Measurements from ENCODE around the gene TUT4. TPM values are rescaled to one million over a fixed set of nuclear protein-coding genes. Genes with fewer than 3 reads are reported as not detected.

Gene TUT4
- total RNA-seq, 1 experiment from 2014 or later = 37.4 TPM

GRCh38 chr1:52542085-52542688, 10.7 kb downstream of the TUT4 start:
- no peak overlapping the region for H2AFZ ChIP-seq (ENCODE audit: low read length)
- no TSS peak for BruUV-seq (replicated peaks)
- intact Hi-C loops (cut with micrococcal nuclease) = no loop called here
- H3K9me2 ChIP-seq (replicated peaks; ENCODE audit: low read length) = no peaks in the 10 kb centered on the region
- ChIA-PET POLR2A (ENCODE audit: unreplicated experiment) (no interaction called here), CTCF (no interaction called here)
- H3F3A ChIP-seq (ENCODE audit: low read length, unreplicated experiment) = no peaks in the 10 kb centered on the region
- ATAC-seq (no peak), DNase-seq (no peak)
- no peak for TF ChIP-seq CTCF (conservative IDR thresholded peaks at IDR 0.05; ENCODE audit: low read depth, low read length)
- no peak for TF ChIP-seq EZH2phosphoT487 (IDR thresholded peaks at IDR 0.05; ENCODE audit: borderline replicate concordance, low read length)
- no peak for TF ChIP-seq EZH2 (IDR thresholded peaks at IDR 0.05; ENCODE audit: low read length, unreplicated experiment)
- no peak overlapping the region for H3K9ac ChIP-seq (ENCODE audit: low read length)
- H3K79me2 ChIP-seq (ENCODE audit: low read length) = peaks cover 96% of the 10 kb centered on the region
- no peaks in the 10 kb centered on the region for H3K4me1 ChIP-seq (ENCODE audit: insufficient read depth, low read length)
- no peaks in the 10 kb centered on the region for H3K27me3 ChIP-seq (ENCODE audit: low read length)
- H3K4me3 ChIP-seq (ENCODE audit: low read length) = no peak overlapping the region
- peaks cover 24% of the 10 kb centered on the region; the same call in 1 of the 2 replicates for H3K36me3 ChIP-seq (ENCODE audit: low read depth, low read length)
- H4K20me1 ChIP-seq (ENCODE audit: low read length) = peaks cover 6% of the 10 kb centered on the region; the same call in 1 of the 2 replicates
- H3K4me2 ChIP-seq (ENCODE audit: low read length) = no peak overlapping the region
- no peak overlapping the region for H3K27ac ChIP-seq (ENCODE audit: low read length)
- H3K9me3 ChIP-seq (ENCODE audit: low read length) = peaks cover 12% of the 10 kb centered on the region

GRCh38 chr1:52534928-52535764, 17.7 kb downstream of the TUT4 start:
- Histone ChIP-seq H3K36me3 (ENCODE audit: low read depth, low read length) (no peaks in the 10 kb centered on the region), H3K27me3 (ENCODE audit: low read length) (no peaks in the 10 kb centered on the region), H4K20me1 (ENCODE audit: low read length) (peaks cover 7% of the 10 kb centered on the region; the same call in 1 of the 2 replicates), H3K9ac (ENCODE audit: low read length) (no peak overlapping the region), H2AFZ (ENCODE audit: low read length) (no peak overlapping the region), H3K9me3 (ENCODE audit: low read length) (no peaks in the 10 kb centered on the region), H3K4me3 (ENCODE audit: low read length) (no peak overlapping the region), H3K79me2 (ENCODE audit: low read length) (peaks cover 91% of the 10 kb centered on the region), H3K4me1 (ENCODE audit: insufficient read depth, low read length) (no peaks in the 10 kb centered on the region), H3K9me2 (replicated peaks; ENCODE audit: low read length) (no peaks in the 10 kb centered on the region), H3K27ac (ENCODE audit: low read length) (no peak overlapping the region), H3K4me2 (ENCODE audit: low read length) (no peak overlapping the region), H3F3A (ENCODE audit: low read length, unreplicated experiment) (no peaks in the 10 kb centered on the region)
- ChIA-PET POLR2A (ENCODE audit: unreplicated experiment) (no interaction called here), CTCF (no interaction called here)
- ATAC-seq (no peak), DNase-seq (no peak)
- intact Hi-C loops (cut with micrococcal nuclease) = no loop called here
- BruUV-seq (replicated peaks) = no TSS peak
- TF ChIP-seq EZH2 (IDR thresholded peaks at IDR 0.05; ENCODE audit: low read length, unreplicated experiment) (no peak), CTCF (conservative IDR thresholded peaks at IDR 0.05; ENCODE audit: low read depth, low read length) (no peak), EZH2phosphoT487 (IDR thresholded peaks at IDR 0.05; ENCODE audit: borderline replicate concordance, low read length) (no peak)

- Histone ChIP-seq H3K36me3 (ENCODE audit: low read depth, low read length) (no peaks in the 10 kb centered on the region), H3K4me2 (ENCODE audit: low read length) (no peak overlapping the region), H2AFZ (ENCODE audit: low read length) (no peak overlapping the region), H3K9me3 (ENCODE audit: low read length) (no peaks in the 10 kb centered on the region), H4K20me1 (ENCODE audit: low read length) (peaks cover 5% of the 10 kb centered on the region; the same call in 1 of the 2 replicates), H3F3A (ENCODE audit: low read length, unreplicated experiment) (no peaks in the 10 kb centered on the region), H3K9ac (ENCODE audit: low read length) (no peak overlapping the region), H3K27me3 (ENCODE audit: low read length) (no peaks in the 10 kb centered on the region), H3K79me2 (ENCODE audit: low read length) (peaks cover 82% of the 10 kb centered on the region), H3K9me2 (replicated peaks; ENCODE audit: low read length) (no peaks in the 10 kb centered on the region), H3K4me1 (ENCODE audit: insufficient read depth, low read length) (no peaks in the 10 kb centered on the region), H3K27ac (ENCODE audit: low read length) (no peak overlapping the region), H3K4me3 (ENCODE audit: low read length) (no peak overlapping the region)
- ATAC-seq = no peak
- POLR2A ChIA-PET (ENCODE audit: unreplicated experiment) = no interaction called here
- BruUV-seq (replicated peaks) = no TSS peak
- CTCF ChIA-PET = no interaction called here
- TF ChIP-seq EZH2 (IDR thresholded peaks at IDR 0.05; ENCODE audit: low read length, unreplicated experiment) (no peak), CTCF (conservative IDR thresholded peaks at IDR 0.05; ENCODE audit: low read depth, low read length) (no peak), EZH2phosphoT487 (IDR thresholded peaks at IDR 0.05; ENCODE audit: borderline replicate concordance, low read length) (no peak)
- no peak for DNase-seq
- intact Hi-C loops (cut with micrococcal nuclease) = no loop called here
Observed at GRCh38 chr1:52533713-52534112, 19.2 kb downstream of the TUT4 start.
